Type B pancreatic cell (in vitro differentiated cells): ENCODE measurements around the gene KLHL9. TPM values are rescaled to one million over a fixed set of nuclear protein-coding genes. Genes with fewer than 3 reads are reported as not detected.

Source experiments
- total RNA-seq: library from RNA; stranded (reverse); gene quantifications from 2 replicates; pipeline ENCODE4 v1.2.1, GENCODE V29; 2021; ENCODE audit warnings: low replicate concordance

KLHL9 gene
- total RNA-seq, 1 donor from 2014 or later, result 33.3 TPM

Other genes starting within 250 kb of the KLHL9 start
- not detected in 2 replicates for gene IFNW1, start 193.6 kb downstream of the KLHL9 start, total RNA-seq
- gene IFNA21, start 168.7 kb downstream of the KLHL9 start, total RNA-seq, result not detected in 2 replicates
- not detected in 2 replicates for gene IFNA4, start 147.8 kb downstream of the KLHL9 start, total RNA-seq
- not detected in 2 replicates for gene IFNA7, start 133.2 kb downstream of the KLHL9 start, total RNA-seq
- not detected in 2 replicates for gene IFNA10, start 128.3 kb downstream of the KLHL9 start, total RNA-seq
- not detected in 2 replicates for gene IFNA16, start 118.1 kb downstream of the KLHL9 start, total RNA-seq
- not detected in 2 replicates for gene IFNA17, start 107.2 kb downstream of the KLHL9 start, total RNA-seq
- gene IFNA14, start 95.4 kb downstream of the KLHL9 start, total RNA-seq, result not detected in 2 replicates
- not detected in 2 replicates for gene IFNA5, start 30.1 kb downstream of the KLHL9 start, total RNA-seq
- not detected in 2 replicates for gene IFNA6, start 15.5 kb upstream of the KLHL9 start, total RNA-seq
- gene IFNA13, start 32.7 kb upstream of the KLHL9 start, total RNA-seq, result not detected in 2 replicates
- not detected in 2 replicates for gene IFNA2, start 50.0 kb upstream of the KLHL9 start, total RNA-seq
- gene IFNA8, start 73.7 kb upstream of the KLHL9 start, total RNA-seq, result not detected in 2 replicates
- not detected in 2 replicates for gene IFNA1, start 105.0 kb upstream of the KLHL9 start, total RNA-seq
- gene IFNE, start 146.9 kb upstream of the KLHL9 start, total RNA-seq, result 0.19 and 0.75 TPM in 2 replicates